HCT116 (cell line): ENCODE data around the gene DIP2C. TPM values are rescaled to one million over a fixed set of nuclear protein-coding genes. Genes with fewer than 3 reads are reported as not detected.

ENCODE experiments used
- ATAC-seq: fragments of 200-7000 bp; cut with Tn5 transposase; 2 replicates; pipeline ENCODE4 v1.9.1; 2020; ENCODE audit warnings: mild to moderate bottlenecking, moderate library complexity
- BruUV-seq: library from RNA; stranded (reverse); fragments of 400-500 nt; replicated peaks from 2 replicates; lab custom pipeline; 2021; lab: Mats Ljungman, UMichigan
- CTCF ChIA-PET: fragments of 300-600 bp; sonication (Branson Sonifier 250); formaldehyde crosslinking; loops from one replicate; lab custom pipeline; 2021; ENCODE audit warnings: antibody characterized with exemption; lab: Charles Lee
- POLR2A ChIA-PET: fragments of 300-600, 350-600 bp; sonication (Branson Sonifier 250); formaldehyde crosslinking; loops from one replicate; lab custom pipeline; 2021; ENCODE audit warnings: antibody characterized with exemption; lab: Charles Lee
- RAD21 ChIA-PET, 2 experiments: fragments of 300-600 bp; sonication (Branson Sonifier 250); formaldehyde crosslinking; loops; one replicate each; lab custom pipeline; 2023; ENCODE audit warnings: low total read pairs in 2 of 2; ENCODE audit not compliant: uncharacterized antibody in 2 of 2, unreplicated experiment in 2 of 2, low non-redundant PET in 1 of 2; lab: Charles Lee
- DNase-seq: peaks from one replicate; pipeline ENCODE4 v3.0.0-alpha.2; 2010; ENCODE audit warnings: low read depth, low spot score
- H2AFZ ChIP-seq: fragments of 200-600 bp; shearing (Covaris generic), sonication (generic); 2 replicates; pipeline ENCODE4 v1.6.1; 2017; ENCODE audit warnings: low read depth, mixed run types, mixed read lengths, antibody characterized with exemption, low read length; ENCODE audit not compliant: poor library complexity, severe bottlenecking
- H3K27ac ChIP-seq: 2 replicates; pipeline ENCODE4 v1.5.1; 2012; ENCODE audit warnings: low read depth, low read length
- H3K27me3 ChIP-seq: fragments of 200-600 bp; sonication (generic); 2 replicates; pipeline ENCODE4 v1.6.1; 2016; ENCODE audit warnings: mixed run types, low read length, mixed read lengths; ENCODE audit not compliant: insufficient read depth
- H3K36me3 ChIP-seq, 2 experiments: fragments of 200-500 bp in 1 of 2; fragments of 200-600 bp in 1 of 2; sonication (Bioruptor generic) in 1 of 2; sonication (generic) in 1 of 2; 2 replicates each; pipeline versions ENCODE4 v1.5.1 to v1.6.1; 2014 to 2016; ENCODE audit warnings: low read length in 2 of 2, inconsistent platforms in 1 of 2, mixed read lengths in 1 of 2, mixed run types in 1 of 2; ENCODE audit not compliant: insufficient read depth in 2 of 2, control insufficient read depth in 1 of 2
- H3K4me1 ChIP-seq, 2 experiments: fragments of 200-600 bp in 1 of 2; sonication (generic) in 1 of 2; 2 replicates each; pipeline versions ENCODE4 v1.5.1 to v1.6.1; 2012 to 2017; ENCODE audit warnings: low read length in 2 of 2, inconsistent platforms in 1 of 2, mild to moderate bottlenecking in 1 of 2, mixed read lengths in 1 of 2, mixed run types in 1 of 2, moderate library complexity in 1 of 2; ENCODE audit not compliant: insufficient read depth in 2 of 2, control insufficient read depth in 1 of 2
- H3K4me2 ChIP-seq: fragments of 200-600 bp; sonication (generic); 2 replicates; pipeline ENCODE4 v1.6.1; 2017; ENCODE audit warnings: mixed run types, low read length, mixed read lengths
- H3K4me3 ChIP-seq, 2 experiments: fragments of 200-600 bp in 1 of 2; sonication (generic) in 1 of 2; replicated peaks in 1 of 2; 2 replicates each; pipeline ENCODE4 v1.5.1; 2011 to 2016; ENCODE audit warnings: low read length in 2 of 2, control low read depth in 1 of 2, low read depth in 1 of 2, mild to moderate bottlenecking in 1 of 2, mixed read lengths in 1 of 2, mixed run types in 1 of 2
- H3K79me2 ChIP-seq: fragments of 200-600 bp; sonication (generic); 2 replicates; pipeline ENCODE4 v1.6.1; 2017; ENCODE audit warnings: mild to moderate bottlenecking, mixed run types, low read length, moderate library complexity, mixed read lengths; ENCODE audit not compliant: insufficient read depth
- H3K9ac ChIP-seq: fragments of 200-600 bp; sonication (generic); 2 replicates; pipeline ENCODE4 v1.6.1; 2016; ENCODE audit warnings: low read length, mixed read lengths
- H3K9me2 ChIP-seq: fragments of 200-600 bp; sonication (generic), shearing (Covaris generic); 2 replicates; pipeline ENCODE4 v1.6.1; 2017; ENCODE audit warnings: mixed run types, mild to moderate bottlenecking, moderate library complexity; ENCODE audit not compliant: insufficient read depth
- H3K9me3 ChIP-seq, 2 experiments: fragments of 200-500 bp in 1 of 2; fragments of 200-600 bp in 1 of 2; sonication (Bioruptor generic) in 1 of 2; sonication (generic) in 1 of 2; 2 replicates each; pipeline ENCODE4 v1.6.1; 2014 to 2017; ENCODE audit warnings: low read length in 2 of 2, mixed read lengths in 2 of 2, inconsistent platforms in 1 of 2, low read depth in 1 of 2, mild to moderate bottlenecking in 1 of 2, mixed run types in 1 of 2, moderate library complexity in 1 of 2; ENCODE audit not compliant: control insufficient read depth in 1 of 2, insufficient read depth in 1 of 2
- H4K20me1 ChIP-seq: fragments of 200-600 bp; sonication (generic), shearing (Covaris generic); 2 replicates; pipeline ENCODE4 v1.6.1; 2017; ENCODE audit warnings: mixed run types, mild to moderate bottlenecking, moderate library complexity; ENCODE audit not compliant: insufficient read depth
- ATF3 ChIP-seq: IDR thresholded peaks from 2 replicates; pipeline ENCODE4 v1.6.1; 2012
- CBX3 ChIP-seq: IDR thresholded peaks from 2 replicates; pipeline ENCODE4 v1.6.1; 2012; ENCODE audit warnings: low read depth
- CEBPB ChIP-seq: IDR thresholded peaks from 2 replicates; pipeline ENCODE4 v1.6.1; 2012; ENCODE audit warnings: low read depth
- CTCF ChIP-seq, 3 experiments: fragments of 200-600 bp in 1 of 3; sonication (generic) in 1 of 3; IDR thresholded peaks in 2 of 3; conservative IDR thresholded peaks in 1 of 3; 2 replicates each; pipeline ENCODE4 v1.5.1; 2012 to 2017; ENCODE audit warnings: low read depth in 2 of 3, low read length in 2 of 3, antibody characterized with exemption in 1 of 3, borderline replicate concordance in 1 of 3, control low read depth in 1 of 3, mild to moderate bottlenecking in 1 of 3, mixed read lengths in 1 of 3, mixed run types in 1 of 3, moderate library complexity in 1 of 3; ENCODE audit not compliant: insufficient read depth in 1 of 3
- EGR1 ChIP-seq: IDR thresholded peaks from 2 replicates; pipeline ENCODE4 v1.6.1; 2012; ENCODE audit warnings: low read depth
- ELF1 ChIP-seq: IDR thresholded peaks from 2 replicates; pipeline ENCODE4 v1.6.1; 2012; ENCODE audit warnings: low read depth, borderline replicate concordance
- EZH2 ChIP-seq: fragments of 200-600 bp; sonication (generic); IDR thresholded peaks from 2 replicates; pipeline ENCODE4 v1.6.1; 2017; ENCODE audit warnings: antibody characterized with exemption, mixed run types
- FOSL1 ChIP-seq: IDR thresholded peaks from 2 replicates; pipeline ENCODE4 v1.6.1; 2012; ENCODE audit warnings: low read depth
- JUND ChIP-seq: IDR thresholded peaks from 2 replicates; pipeline ENCODE4 v1.6.1; 2012
- MAX ChIP-seq: IDR thresholded peaks from 2 replicates; pipeline ENCODE4 v1.6.1; 2012
- POLR2A ChIP-seq: IDR thresholded peaks from 2 replicates; pipeline ENCODE4 v1.7.0; 2011; ENCODE audit warnings: borderline replicate concordance; ENCODE audit not compliant: insufficient read depth, insufficient read length; ENCODE audit errors: extremely low read depth
- RAD21 ChIP-seq: IDR thresholded peaks from 2 replicates; pipeline ENCODE4 v1.6.1; 2012; ENCODE audit warnings: low read depth, mild to moderate bottlenecking
- SP1 ChIP-seq: IDR thresholded peaks from 2 replicates; pipeline ENCODE4 v1.6.1; 2012; ENCODE audit warnings: low read depth
- SRF ChIP-seq: IDR thresholded peaks from 2 replicates; pipeline ENCODE4 v1.6.1; 2012; ENCODE audit warnings: low read depth
- TCF7L2 ChIP-seq: IDR thresholded peaks from 2 replicates; pipeline ENCODE4 v1.7.0; 2011; ENCODE audit warnings: borderline replicate concordance, inconsistent platforms; ENCODE audit not compliant: insufficient read depth, insufficient read length; ENCODE audit errors: extremely low read depth
- YY1 ChIP-seq: IDR thresholded peaks from 2 replicates; pipeline ENCODE4 v1.6.1; 2011; ENCODE audit warnings: low read length, low read depth, moderate library complexity, mild to moderate bottlenecking; ENCODE audit not compliant: insufficient replicate concordance; ENCODE audit errors: extremely low read depth
- ZNF274 ChIP-seq: fragments of 200-500 bp; sonication (Bioruptor generic); IDR thresholded peaks from 2 replicates; pipeline ENCODE4 v1.6.1; 2014; ENCODE audit warnings: mild to moderate bottlenecking, low read depth, low read length, inconsistent platforms
- intact Hi-C: fragments of 100-400 bp; cut with micrococcal nuclease; formaldehyde crosslinking; loops from 2 replicates; pipeline ENCODE4 v1.10.0; 2022
- total RNA-seq: library from RNA; stranded (reverse); gene quantifications from one replicate; pipeline ENCODE4 v1.2.1, GENCODE V29; 2021; ENCODE audit not compliant: unreplicated experiment
- TF ChIP-seq, protein P1 (sequence below): IDR thresholded peaks from 2 replicates; pipeline ENCODE4 v1.6.1; 2011; ENCODE audit warnings: mild to moderate bottlenecking, low read length, moderate library complexity; ENCODE audit not compliant: insufficient replicate concordance; ENCODE audit errors: extremely low read depth

The DIP2C gene
- total RNA-seq, 1 experiment from 2014 or later = 15.4 TPM

GRCh38 chr10:565146-565545 is 124.3 kb downstream of the DIP2C start:
- Histone ChIP-seq H3K27ac (no peak overlapping the region), H3K27me3 (no peaks in the 10 kb centered on the region), H3K4me2 (no peak overlapping the region), H3K9me2 (no peaks in the 10 kb centered on the region), H3K4me1 (peaks cover 0 to 3% of the 10 kb centered on the region in 2 experiments; a peak in 1 of 4 replicates), H3K4me3 (no peak overlapping the region), H2AFZ (no peak overlapping the region), H3K79me2 (no peaks in the 10 kb centered on the region), H3K9ac (no peak overlapping the region), H3K9me3 (peaks cover 0 to 4% of the 10 kb centered on the region in 2 experiments; a peak in 1 of 4 replicates), H4K20me1 (no peaks in the 10 kb centered on the region), H3K36me3 (no peaks in the 10 kb centered on the region)
- no peak for DNase-seq
- BruUV-seq = no TSS peak
- RAD21 ChIA-PET = no interaction called here
- POLR2A ChIA-PET = no interaction called here
- CTCF ChIA-PET = no interaction called here
- TF ChIP-seq RAD21 = no peak
- TF ChIP-seq EGR1 = no peak
- no peak for TF ChIP-seq TCF7L2
- TF ChIP-seq JUND = no peak
- TF ChIP-seq CEBPB = no peak
- intact Hi-C loops = no loop called here
- no peak for ATAC-seq

GRCh38 chr10:563827-564226 is 125.6 kb downstream of the DIP2C start:
- no peaks in the 10 kb centered on the region for H3K9me2 ChIP-seq
- intact Hi-C loops = no loop called here
- TF ChIP-seq ATF3 = no peak
- TF ChIP-seq ZNF274 = no peak
- TF ChIP-seq FOSL1 = no peak
- no peak for TF ChIP-seq YY1
- no peak for TF ChIP-seq EZH2
- no peak for TF ChIP-seq MAX
- TF ChIP-seq SRF = no peak
- no peak for TF ChIP-seq POLR2A
- no peak for TF ChIP-seq ELF1
- no peak for TF ChIP-seq CTCF (IDR thresholded peaks at IDR 0.05 in 2 of 3, conservative IDR thresholded peaks at IDR 0.05 in 1 of 3; ENCODE audit: borderline replicate concordance in 1 of 3, insufficient read depth in 1 of 3, low read depth in 2 of 3, low read length in 2 of 3)
- TF ChIP-seq, protein P1, sequence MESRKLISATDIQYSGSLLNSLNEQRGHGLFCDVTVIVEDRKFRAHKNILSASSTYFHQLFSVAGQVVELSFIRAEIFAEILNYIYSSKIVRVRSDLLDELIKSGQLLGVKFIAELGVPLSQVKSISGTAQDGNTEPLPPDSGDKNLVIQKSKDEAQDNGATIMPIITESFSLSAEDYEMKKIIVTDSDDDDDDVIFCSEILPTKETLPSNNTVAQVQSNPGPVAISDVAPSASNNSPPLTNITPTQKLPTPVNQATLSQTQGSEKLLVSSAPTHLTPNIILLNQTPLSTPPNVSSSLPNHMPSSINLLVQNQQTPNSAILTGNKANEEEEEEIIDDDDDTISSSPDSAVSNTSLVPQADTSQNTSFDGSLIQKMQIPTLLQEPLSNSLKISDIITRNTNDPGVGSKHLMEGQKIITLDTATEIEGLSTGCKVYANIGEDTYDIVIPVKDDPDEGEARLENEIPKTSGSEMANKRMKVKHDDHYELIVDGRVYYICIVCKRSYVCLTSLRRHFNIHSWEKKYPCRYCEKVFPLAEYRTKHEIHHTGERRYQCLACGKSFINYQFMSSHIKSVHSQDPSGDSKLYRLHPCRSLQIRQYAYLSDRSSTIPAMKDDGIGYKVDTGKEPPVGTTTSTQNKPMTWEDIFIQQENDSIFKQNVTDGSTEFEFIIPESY = no peak
- no peak for TF ChIP-seq CBX3
- TF ChIP-seq SP1 = no peak

More at GRCh38 chr10:563827-564226, 125.6 kb downstream of the DIP2C start:
- Histone ChIP-seq H4K20me1 (no peaks in the 10 kb centered on the region), H3K27me3 (no peaks in the 10 kb centered on the region), H3K4me1 (peaks cover 0 to 3% of the 10 kb centered on the region in 2 experiments; a peak in 1 of 4 replicates), H3K4me2 (no peak overlapping the region), H3K9ac (no peak overlapping the region), H2AFZ (no peak overlapping the region), H3K36me3 (no peaks in the 10 kb centered on the region), H3K9me3 (no peaks in the 10 kb centered on the region), H3K4me3 (no peak overlapping the region), H3K79me2 (no peaks in the 10 kb centered on the region), H3K27ac (no peak overlapping the region)
- ATAC-seq (no peak), DNase-seq (no peak)
- no TSS peak for BruUV-seq
- POLR2A ChIA-PET = no interaction called here
- RAD21 ChIA-PET = no interaction called here
- CTCF ChIA-PET = no interaction called here
